Esophagus squamous epithelium (tissue), 5 donors: Measurements from ENCODE around the gene HINT2. TPM values are rescaled to one million over a fixed set of nuclear protein-coding genes. Genes with fewer than 3 reads are reported as not detected.

ENCODE experiments used
- DNase-seq: peaks from one replicate; lab custom pipeline; 2025; lab: John Stamatoyannopoulos, UW
- H3K27ac ChIP-seq, 4 donors: fragments of 200-600 bp; sonication (generic); one replicate each; pipeline ENCODE4 v1.5.1; 2016 to 2019; ENCODE audit warnings: mild to moderate bottlenecking in 1 of 4
- H3K27me3 ChIP-seq, 4 donors: fragments of 200-600 bp; sonication (generic); 1 replicate in 3 of 4; 2 replicates in 1 of 4; pipeline versions ENCODE4 v1.5.1 to v1.6.0; 2017 to 2021; ENCODE audit warnings: antibody characterized with exemption in 1 of 4
- H3K36me3 ChIP-seq, 3 donors: fragments of 200-600 bp; sonication (generic); one replicate each; pipeline ENCODE4 v1.5.1; 2016 to 2019
- H3K4me1 ChIP-seq, 3 donors: fragments of 200-600 bp; sonication (generic); one replicate each; pipeline ENCODE4 v1.5.1; 2017 to 2019
- H3K4me3 ChIP-seq, 4 donors: fragments of 200-600 bp; sonication (generic); 1 replicate in 3 of 4; 2 replicates in 1 of 4; pipeline ENCODE4 v1.5.1; 2016 to 2019; ENCODE audit warnings: mild to moderate bottlenecking in 2 of 4, moderate library complexity in 1 of 4
- H3K9me3 ChIP-seq, 3 donors: fragments of 200-600 bp; sonication (generic); one replicate each; pipeline ENCODE4 v1.5.1; 2016 to 2019
- CTCF ChIP-seq, 6 experiments: fragments of 450-650 bp in 4 of 6; fragments of 200-600 bp in 2 of 6; sonication (generic) in 2 of 6; IDR thresholded peaks; one replicate each; pipeline ENCODE4 v1.5.1; 2016 to 2019; ENCODE audit warnings: antibody characterized with exemption in 6 of 6, mild to moderate bottlenecking in 4 of 6, moderate library complexity in 4 of 6
- POLR2A ChIP-seq, 4 donors: fragments of 450-650 bp; IDR thresholded peaks; one replicate each; pipeline ENCODE4 v1.6.1; 2017; ENCODE audit warnings: antibody characterized with exemption in 4 of 4, mild to moderate bottlenecking in 4 of 4, moderate library complexity in 3 of 4
- WGBS, 2 donors: methylation state at CpG; one replicate each; pipeline ENCODE4 v1.1.5; 2018; 5-methylcytosine and 5-hydroxymethylcytosine counted together
- intact Hi-C: fragments of 100-400 bp; cut with DNase I; formaldehyde crosslinking; loops from one replicate; pipeline ENCODE4 v1.15.0; 2022
- total RNA-seq, 4 donors: library from RNA; depleted of rRNA; stranded (reverse); fragments of >200 nt; gene quantifications; one replicate each; pipeline ENCODE4 v1.1.0, GENCODE V29; 2016
- donor health status: DM: yes; HTN: yes; CAD: no.

Gene HINT2
- total RNA-seq, 4 donors from 2014 or later = 13.2 to 34.9 (median 19.5) TPM

GRCh38 chr9:35859310-35859989 is 44.6 kb upstream of the HINT2 start:
- Histone ChIP-seq H3K27me3 (peaks cover 0 to 86% (median 0%) of the 10 kb centered on the region in 4 donors), H3K4me1 (no peaks in the 10 kb centered on the region), H3K9me3 (no peaks in the 10 kb centered on the region), H3K36me3 (no peaks in the 10 kb centered on the region), H3K27ac (no peak overlapping the region), H3K4me3 (no peak overlapping the region)
- DNase-seq = no peak
- WGBS, 2 donors = 52 to 58% methylated on average over 14 to 15 of the region's 16 CpGs
- intact Hi-C loops = no loop called here
- TF ChIP-seq POLR2A (IDR thresholded peaks at IDR 0.05) = no peak
- no peak for TF ChIP-seq CTCF (IDR thresholded peaks at IDR 0.05)

DNA sequence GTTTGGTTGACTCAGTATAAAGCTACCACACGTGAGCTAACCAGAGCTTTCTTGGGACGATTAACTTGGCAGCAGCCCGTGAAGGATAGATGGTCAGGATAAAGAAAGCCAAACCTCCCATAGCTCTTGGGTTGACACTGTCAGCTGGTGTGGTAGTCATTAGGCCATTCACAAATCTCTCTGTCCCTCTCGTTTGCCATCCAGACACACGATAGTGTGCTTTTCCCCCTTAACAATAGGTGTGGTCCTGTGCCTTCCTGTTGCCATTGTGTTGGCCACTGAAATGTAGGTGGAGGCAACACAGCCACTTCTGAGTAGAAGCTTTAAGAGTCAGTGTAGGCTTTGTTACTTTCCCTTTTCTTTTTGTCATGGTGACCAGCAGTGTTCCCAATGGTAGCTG is 43.6 kb upstream of the HINT2 start:
- Histone ChIP-seq H3K36me3 (no peaks in the 10 kb centered on the region), H3K4me1 (no peaks in the 10 kb centered on the region), H3K9me3 (no peaks in the 10 kb centered on the region), H3K27me3 (peaks cover 0 to 83% (median 0%) of the 10 kb centered on the region in 4 donors), H3K27ac (no peak overlapping the region), H3K4me3 (no peak overlapping the region)
- TF ChIP-seq CTCF (IDR thresholded peaks at IDR 0.05) = no peak
- TF ChIP-seq POLR2A (IDR thresholded peaks at IDR 0.05) = no peak
- intact Hi-C loops = no loop called here
- WGBS, 2 donors = 69 to 76% methylated on average over 5 of the region's 5 CpGs
- DNase-seq = no peak

GRCh38 chr9:35856882-35857281 is 42.0 kb upstream of the HINT2 start:
- Histone ChIP-seq H3K36me3 (peaks cover 0 to 11% (median 0%) of the 10 kb centered on the region in 3 donors), H3K27ac (no peak overlapping the region), H3K4me1 (no peaks in the 10 kb centered on the region), H3K9me3 (no peaks in the 10 kb centered on the region), H3K4me3 (no peak overlapping the region), H3K27me3 (peaks cover 0 to 83% (median 0%) of the 10 kb centered on the region in 4 donors)
- DNase-seq = no peak
- intact Hi-C loops = no loop called here
- WGBS, 2 donors = 80 to 82% methylated on average over 4 to 5 of the region's 5 CpGs
- no peak for TF ChIP-seq POLR2A (IDR thresholded peaks at IDR 0.05)
- no peak for TF ChIP-seq CTCF (IDR thresholded peaks at IDR 0.05)

GRCh38 chr9:35856206-35856605 is 41.4 kb upstream of the HINT2 start:
- TF ChIP-seq POLR2A (IDR thresholded peaks at IDR 0.05) = no peak
- no peak for TF ChIP-seq CTCF (IDR thresholded peaks at IDR 0.05)
- intact Hi-C loops = no loop called here
- Histone ChIP-seq H3K4me1 (no peaks in the 10 kb centered on the region), H3K27ac (no peak overlapping the region), H3K27me3 (peaks cover 0 to 81% (median 0%) of the 10 kb centered on the region in 4 donors), H3K9me3 (no peaks in the 10 kb centered on the region), H3K4me3 (no peak overlapping the region), H3K36me3 (peaks cover 0 to 11% (median 0%) of the 10 kb centered on the region in 3 donors)
- 60 to 75% methylated on average over 3 of the region's 3 CpGs for WGBS, 2 donors
- DNase-seq = no peak

DNA sequence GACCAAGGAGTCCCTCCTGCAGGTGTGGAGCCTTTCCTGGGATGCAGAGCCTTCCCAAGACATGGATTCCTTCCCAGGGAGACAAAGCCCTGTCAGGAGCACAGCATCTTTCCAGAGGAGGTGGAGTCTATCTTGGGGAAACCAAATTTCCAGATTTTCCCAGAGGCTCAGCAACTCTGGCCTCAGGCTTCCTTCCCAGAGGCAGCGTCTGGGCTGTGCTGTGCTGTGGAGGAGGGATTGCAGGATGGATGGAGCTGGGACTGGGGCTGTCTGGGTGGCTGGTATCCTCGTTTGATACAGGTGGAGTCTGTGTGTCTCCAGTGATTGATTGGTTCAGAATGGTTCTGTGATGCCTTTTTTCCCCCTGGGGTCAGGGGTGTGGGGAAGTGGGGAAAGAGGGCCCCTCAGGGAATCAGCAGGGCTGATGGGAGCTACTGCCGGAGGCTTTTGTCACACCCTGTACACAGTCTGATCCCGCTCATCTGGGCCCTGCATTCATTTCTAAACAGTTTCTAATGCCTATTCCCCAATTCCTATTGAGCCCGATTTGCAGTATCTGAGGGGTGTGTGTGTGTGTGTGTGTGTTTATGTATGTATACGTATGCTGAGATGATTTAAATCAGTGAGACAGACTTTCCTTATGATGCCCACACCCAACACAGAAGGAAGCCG is 39.4 kb upstream of the HINT2 start:
- H3K27me3 ChIP-seq = peaks cover 0 to 80% (median 0%) of the 10 kb centered on the region in 4 donors
- TF ChIP-seq CTCF (IDR thresholded peaks at IDR 0.05) (no peak), POLR2A (IDR thresholded peaks at IDR 0.05) (no peak)
- 79 to 87% methylated on average over 6 of the region's 7 CpGs for WGBS, 2 donors

More for the DNA sequence above, 39.4 kb upstream of the HINT2 start:
- Histone ChIP-seq H3K27ac (no peak overlapping the region), H3K9me3 (no peaks in the 10 kb centered on the region), H3K4me3 (no peak overlapping the region), H3K4me1 (no peaks in the 10 kb centered on the region), H3K36me3 (peaks cover 0 to 11% (median 0%) of the 10 kb centered on the region in 3 donors)
- DNase-seq = no peak
- intact Hi-C loops = no loop called here
